GM20000 (cell line): ENCODE measurements around the gene PKP4.

Experiments used
- DNase-seq: peaks from one replicate; pipeline ENCODE4 v3.0.0; 2012; ENCODE audit warnings: low spot score
- CTCF ChIP-seq: IDR thresholded peaks from 2 replicates; pipeline ENCODE4 v1.5.1; 2012; ENCODE audit warnings: mild to moderate bottlenecking, control low read depth; ENCODE audit errors: extremely low read depth, missing control alignments

PKP4 gene

GRCh38 chr2:158730621-158731140, 273.9 kb downstream of the PKP4 start:
- no peak for TF ChIP-seq CTCF
- no peak for DNase-seq

- no peak for DNase-seq
- TF ChIP-seq CTCF = no peak
These were observed 274.6 kb downstream of the PKP4 start for GRCh38 chr2:158731386-158731785.
